HG02943 (cell line): ENCODE results near the gene SMYD3.
"Not testable (repeated sequence)": the region's sequence is repeated elsewhere in the genome, so short reads cannot be mapped to it uniquely, and the experiment has no call there.

ENCODE experiments used
- ATAC-seq: cut with Tn5 transposase; IDR thresholded peaks from one replicate; pipeline ENCODE4 v1.9.1; 2021; ENCODE audit warnings: mild to moderate bottlenecking, low read depth, moderate library complexity; ENCODE audit not compliant: unreplicated experiment

Gene SMYD3

GRCh38 chr1:245771511-245772281, 735.4 kb downstream of the SMYD3 start:
- ATAC-seq = no peak

- no peak for ATAC-seq
Measured at GRCh38 chr1:245770156-245770555, 736.9 kb downstream of the SMYD3 start.

GRCh38 chr1:245768596-245768995, 738.5 kb downstream of the SMYD3 start:
- ATAC-seq = no peak

GRCh38 chr1:245765230-245766000, 741.7 kb downstream of the SMYD3 start:
- no peak for ATAC-seq

- ATAC-seq = no peak
Measured at GRCh38 chr1:245763873-245764331, 743.2 kb downstream of the SMYD3 start.

GRCh38 chr1:245762396-245762910, 744.6 kb downstream of the SMYD3 start:
- no peak for ATAC-seq

- ATAC-seq = no peak
Measured at GRCh38 chr1:245760301-245760700, 746.8 kb downstream of the SMYD3 start.

GRCh38 chr1:245754463-245754961, 752.6 kb downstream of the SMYD3 start:
- ATAC-seq = no peak

GRCh38 chr1:245753807-245754206, 753.3 kb downstream of the SMYD3 start:
- no peak for ATAC-seq

GRCh38 chr1:245752561-245752960, 754.5 kb downstream of the SMYD3 start:
- no peak for ATAC-seq

GRCh38 chr1:245751726-245752470, 755.2 kb downstream of the SMYD3 start:
- no peak for ATAC-seq

- ATAC-seq = no peak
Measured at GRCh38 chr1:245751116-245751515, 756.0 kb downstream of the SMYD3 start.

- no peak for ATAC-seq
Measured at GRCh38 chr1:245750261-245750660, 756.8 kb downstream of the SMYD3 start.

GRCh38 chr1:245749053-245749452, 758.0 kb downstream of the SMYD3 start:
- no peak for ATAC-seq

- no peak for ATAC-seq
Measured at GRCh38 chr1:245748646-245749045, 758.4 kb downstream of the SMYD3 start.

GRCh38 chr1:245748240-245748639, 758.8 kb downstream of the SMYD3 start:
- no peak for ATAC-seq

GRCh38 chr1:245742896-245743295, 764.2 kb downstream of the SMYD3 start:
- no peak for ATAC-seq

GRCh38 chr1:245740336-245740735, 766.7 kb downstream of the SMYD3 start:
- not testable (repeated sequence) for ATAC-seq

- ATAC-seq = no peak
Measured at GRCh38 chr1:245730801-245731200, 776.3 kb downstream of the SMYD3 start.

- not testable (repeated sequence) for ATAC-seq
Measured at GRCh38 chr1:245728035-245728434, 779.0 kb downstream of the SMYD3 start.

- ATAC-seq = no peak
Measured at GRCh38 chr1:245721488-245721887, 785.6 kb downstream of the SMYD3 start.
